ENCODE data around the gene PLAU. TPM values are rescaled to one million over a fixed set of nuclear protein-coding genes. Genes with fewer than 3 reads are reported as not detected.
"Not testable (repeated sequence)": the region's sequence is repeated elsewhere in the genome, so short reads cannot be mapped to it uniquely, and the experiment has no call there.

Gene PLAU
- total and polyA plus RNA-seq, 2 donors (not counting 3 experiments of a cell fraction or from before 2014, with no cell fraction given) = 23.6 to 34.9 TPM

DNA sequence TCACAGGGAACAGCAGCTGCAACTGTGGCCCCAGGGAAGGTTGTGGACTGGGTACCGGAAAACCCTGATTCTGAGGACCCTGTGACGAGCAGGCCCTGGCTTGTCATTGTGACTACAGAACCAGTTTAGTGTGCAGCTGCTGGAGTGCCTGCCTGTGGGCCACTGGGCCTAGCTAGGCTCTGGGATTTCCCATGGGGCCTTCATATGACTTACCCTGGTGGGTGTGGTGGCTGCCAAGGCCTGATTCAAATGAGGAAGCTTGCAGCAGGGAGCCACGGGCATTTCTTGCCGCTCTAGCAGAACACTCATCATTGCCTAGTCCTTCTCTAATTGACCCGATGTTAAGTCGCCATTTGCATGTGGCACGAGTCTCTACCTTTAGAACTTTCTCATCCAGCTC lies 21.9 kb upstream of the PLAU start:
- CTCF ChIA-PET = interaction anchor here (1.0 to 14.6 kb wide), 9 partner anchors 9 to 189 kb away, joined by 3 to 439 read pairs (median 43); no protein-coding TSS in a partner anchor
- BruUV-seq (replicated peaks) = no TSS peak
- no peak overlapping the region for H3K4me3 ChIP-seq (replicated peaks in 1 of 3; ENCODE audit: insufficient read depth in 1 of 3, low read depth in 1 of 3, low read length in 3 of 3)
- DNase-seq (ENCODE audit: low read depth, low spot score) (no peak), FAIRE-seq (peak; percentile 33)
- H3K4me2 ChIP-seq (ENCODE audit: insufficient read depth, low read length) = no peak overlapping the region
- no peak overlapping the region for H3K9ac ChIP-seq (replicated peaks; ENCODE audit: extremely low read depth, insufficient read depth, low read length)
- no peaks in the 10 kb centered on the region for H3K36me3 ChIP-seq (ENCODE audit: control insufficient read depth in 2 of 2, extremely low read depth in 1 of 2, insufficient read depth in 2 of 2, low read length in 2 of 2)
- peaks cover 29% of the 10 kb centered on the region for H3K4me1 ChIP-seq (ENCODE audit: control insufficient read depth, extremely low read depth, insufficient read depth, low read length)
- H3K9me3 ChIP-seq (replicated peaks; ENCODE audit: control insufficient read depth, insufficient read depth, low read length) = no peaks in the 10 kb centered on the region
- POLR2A ChIA-PET = interaction anchor here (0.7 kb wide), 1 partner anchor 110 kb away, joined by 3 read pairs; no protein-coding TSS in a partner anchor
- no peaks in the 10 kb centered on the region for H3K27me3 ChIP-seq (ENCODE audit: control insufficient read depth in 2 of 2, insufficient read depth in 2 of 2, low read length in 2 of 2)
- intact Hi-C loops (cut with micrococcal nuclease) (no loop called here), dilution Hi-C loops (cut with MboI; ENCODE audit: extremely low pct_ligation_motif_present, low sequenced_read_pairs) (no loop called here)
- H3K9me1 ChIP-seq (replicated peaks; ENCODE audit: control insufficient read depth, extremely low read depth, insufficient read depth, low read length) = no peaks in the 10 kb centered on the region
- no peak overlapping the region for H3K27ac ChIP-seq (ENCODE audit: insufficient read depth, low read depth, low read length)
- H4K20me1 ChIP-seq (replicated peaks; ENCODE audit: control insufficient read depth, extremely low read depth, insufficient read depth, low read length) = no peaks in the 10 kb centered on the region
- TF ChIP-seq FOS (IDR thresholded peaks at IDR 0.05; ENCODE audit: borderline replicate concordance, insufficient read depth, low read length) (no peak), GATA2 (IDR thresholded peaks at IDR 0.05; ENCODE audit: insufficient read depth, insufficient read length, low read depth, low read length) (no peak), POLR2AphosphoS5 (IDR thresholded peaks at IDR 0.05; ENCODE audit: insufficient read depth, low read depth, low read length) (no peak), JUN (IDR thresholded peaks at IDR 0.05; ENCODE audit: borderline replicate concordance, insufficient read depth, insufficient read length, low read depth) (no peak), POLR2A (IDR thresholded peaks at IDR 0.05; ENCODE audit: low read depth, low read length) (no peak), MYC (IDR thresholded peaks at IDR 0.05; ENCODE audit: low read depth, low read length) (no peak), EZH2 (IDR thresholded peaks at IDR 0.05; ENCODE audit: borderline replicate concordance, low read depth, low read length, severe bottlenecking) (no peak)
- TF ChIP-seq, protein P1, sequence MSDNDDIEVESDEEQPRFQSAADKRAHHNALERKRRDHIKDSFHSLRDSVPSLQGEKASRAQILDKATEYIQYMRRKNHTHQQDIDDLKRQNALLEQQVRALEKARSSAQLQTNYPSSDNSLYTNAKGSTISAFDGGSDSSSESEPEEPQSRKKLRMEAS (IDR thresholded peaks at IDR 0.05; ENCODE audit: insufficient read depth, insufficient read length) = no peak
- TF ChIP-seq, protein P2, sequence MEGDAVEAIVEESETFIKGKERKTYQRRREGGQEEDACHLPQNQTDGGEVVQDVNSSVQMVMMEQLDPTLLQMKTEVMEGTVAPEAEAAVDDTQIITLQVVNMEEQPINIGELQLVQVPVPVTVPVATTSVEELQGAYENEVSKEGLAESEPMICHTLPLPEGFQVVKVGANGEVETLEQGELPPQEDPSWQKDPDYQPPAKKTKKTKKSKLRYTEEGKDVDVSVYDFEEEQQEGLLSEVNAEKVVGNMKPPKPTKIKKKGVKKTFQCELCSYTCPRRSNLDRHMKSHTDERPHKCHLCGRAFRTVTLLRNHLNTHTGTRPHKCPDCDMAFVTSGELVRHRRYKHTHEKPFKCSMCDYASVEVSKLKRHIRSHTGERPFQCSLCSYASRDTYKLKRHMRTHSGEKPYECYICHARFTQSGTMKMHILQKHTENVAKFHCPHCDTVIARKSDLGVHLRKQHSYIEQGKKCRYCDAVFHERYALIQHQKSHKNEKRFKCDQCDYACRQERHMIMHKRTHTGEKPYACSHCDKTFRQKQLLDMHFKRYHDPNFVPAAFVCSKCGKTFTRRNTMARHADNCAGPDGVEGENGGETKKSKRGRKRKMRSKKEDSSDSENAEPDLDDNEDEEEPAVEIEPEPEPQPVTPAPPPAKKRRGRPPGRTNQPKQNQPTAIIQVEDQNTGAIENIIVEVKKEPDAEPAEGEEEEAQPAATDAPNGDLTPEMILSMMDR (IDR thresholded peaks at IDR 0.05; ENCODE audit: extremely low read depth in 1 of 2, insufficient read depth in 1 of 2, low read depth in 1 of 2, low read length in 2 of 2) = no peak
- no peaks in the 10 kb centered on the region for H3K79me2 ChIP-seq (ENCODE audit: control insufficient read depth, insufficient read depth, low read length)
- peak overlapping the region; percentile 12 for H2AFZ ChIP-seq (ENCODE audit: low read depth, low read length)

DNA sequence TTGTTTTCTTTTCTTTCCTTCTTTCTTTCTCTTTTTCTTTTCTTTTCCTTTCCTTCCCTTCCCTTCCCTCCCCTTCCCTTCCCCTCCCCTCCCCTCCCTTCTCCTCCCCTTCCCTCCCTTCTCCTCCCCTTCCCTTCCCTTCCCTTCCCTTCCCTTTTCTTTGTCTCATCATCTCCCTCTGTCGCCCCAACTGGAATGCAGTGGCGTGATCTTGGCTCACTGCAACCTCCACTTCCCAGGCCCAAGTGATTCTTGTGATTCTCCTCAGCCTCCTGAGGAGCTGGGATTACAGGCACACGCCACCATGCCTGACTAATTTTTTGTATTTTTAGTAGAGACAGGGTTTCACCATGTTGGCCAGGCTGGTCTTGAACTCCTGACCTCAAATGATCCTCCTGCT lies 21.5 kb upstream of the PLAU start:
- CTCF ChIA-PET = interaction anchor here (1.0 to 14.6 kb wide), 8 partner anchors 10 to 189 kb away, joined by 3 to 439 read pairs (median 44); no protein-coding TSS in a partner anchor
- H3K36me3 ChIP-seq (ENCODE audit: control insufficient read depth in 2 of 2, extremely low read depth in 1 of 2, insufficient read depth in 2 of 2, low read length in 2 of 2); intact Hi-C loops (cut with micrococcal nuclease); H3K4me3 ChIP-seq (replicated peaks in 1 of 3; ENCODE audit: insufficient read depth in 1 of 3, low read depth in 1 of 3, low read length in 3 of 3); H2AFZ ChIP-seq (ENCODE audit: low read depth, low read length); H3K9me1 ChIP-seq (replicated peaks; ENCODE audit: control insufficient read depth, extremely low read depth, insufficient read depth, low read length); H4K20me1 ChIP-seq (replicated peaks; ENCODE audit: control insufficient read depth, extremely low read depth, insufficient read depth, low read length); POLR2A ChIA-PET; H3K27ac ChIP-seq (ENCODE audit: insufficient read depth, low read depth, low read length); dilution Hi-C loops (cut with MboI; ENCODE audit: extremely low pct_ligation_motif_present, low sequenced_read_pairs); H3K9me3 ChIP-seq (replicated peaks; ENCODE audit: control insufficient read depth, insufficient read depth, low read length); H3K79me2 ChIP-seq (ENCODE audit: control insufficient read depth, insufficient read depth, low read length); BruUV-seq (replicated peaks); H3K9ac ChIP-seq (replicated peaks; ENCODE audit: extremely low read depth, insufficient read depth, low read length); H3K27me3 ChIP-seq (ENCODE audit: control insufficient read depth in 2 of 2, insufficient read depth in 2 of 2, low read length in 2 of 2); FAIRE-seq; H3K4me2 ChIP-seq (ENCODE audit: insufficient read depth, low read length); DNase-seq (ENCODE audit: low read depth, low spot score): not testable (repeated sequence)
- H3K4me1 ChIP-seq (ENCODE audit: control insufficient read depth, extremely low read depth, insufficient read depth, low read length) = peaks cover 33% of the 10 kb centered on the region
